Ovary (tissue), 9 donors: ENCODE measurements around the gene AMBRA1. TPM values are rescaled to one million over a fixed set of nuclear protein-coding genes. Genes with fewer than 3 reads are reported as not detected.

Experiments used
- DNase-seq, 5 donors: peaks; one replicate each; pipeline ENCODE4 v3.0.0-alpha.2; 2019 to 2020
- H3K27ac ChIP-seq, 2 donors: fragments of 200-600 bp; one replicate each; pipeline versions ENCODE4 v1.5.1 to v1.8.0; 2019 to 2022
- H3K27me3 ChIP-seq: fragments of 200-600 bp; one replicate; pipeline ENCODE4 v1.8.0; 2022
- H3K36me3 ChIP-seq: fragments of 200-600 bp; sonication (generic); one replicate; pipeline ENCODE4 v1.5.1; 2019
- H3K4me1 ChIP-seq: one replicate; pipeline ENCODE4 v1.8.1; 2013; ENCODE audit warnings: mild to moderate bottlenecking, moderate library complexity; ENCODE audit not compliant: insufficient read depth
- H3K4me3 ChIP-seq: fragments of 200-600 bp; sonication (generic); one replicate; pipeline ENCODE4 v1.5.1; 2017
- H3K9me3 ChIP-seq, 2 donors: fragments of 200-600 bp in 1 of 2; sonication (generic) in 1 of 2; one replicate each; pipeline versions ENCODE4 v1.5.1 to v1.8.1; 2013 to 2019; ENCODE audit warnings: mild to moderate bottlenecking in 1 of 2, moderate library complexity in 1 of 2
- EP300 ChIP-seq: sonication (generic); formaldehyde crosslinking; IDR thresholded peaks from one replicate; pipeline ENCODE4 v1.6.1; 2017; ENCODE audit warnings: antibody characterized with exemption
- POLR2A ChIP-seq: fragments of 450-650 bp; IDR thresholded peaks from one replicate; pipeline ENCODE4 v1.6.1; 2017; ENCODE audit warnings: antibody characterized with exemption, mild to moderate bottlenecking, moderate library complexity
- WGBS, 3 donors: extraction: QIAGEN DNeasy Blood & Tissue Kit in 1 of 3; methylation state at CpG; one replicate each; pipeline versions ENCODE4 v1.1.5 to v1.1.7; 2013 to 2017; 5-methylcytosine and 5-hydroxymethylcytosine counted together
- intact Hi-C, 4 donors: fragments of 100-400 bp; cut with DNase I; formaldehyde crosslinking; loops; one replicate each; pipeline versions ENCODE4 v1.11.0 to v1.15.1; 2022 to 2023
- polyA plus RNA-seq, 2 donors: library from polyadenylated mRNA; stranded (reverse); fragments of 200-250 nt in 1 of 2; fragments of 350-450 nt in 1 of 2; fragmentation: Illumina TruSeq in 1 of 2; extraction: RNeasy Lipid Tissue Mini Kit (QIAGEN cat#74804) in 1 of 2; gene quantifications; one replicate each; pipeline ENCODE4 v1.2.3, GENCODE V29; 2013 to 2014
- total RNA-seq, 7 donors: library from RNA; depleted of rRNA in 2 of 7; stranded (reverse); fragments of >200 nt in 2 of 7; fragmentation: NEBNext Ultra II Directional in 3 of 7; extraction: Animal tissue kit (Norgen Biotek cat#: 25700) in 3 of 7; gene quantifications; one replicate each; pipeline versions ENCODE4 v1.1.0 to v1.2.4, GENCODE V29; 2016 to 2023
- TF ChIP-seq, protein P1 (sequence below), 3 donors: fragments of 450-650 bp in 2 of 3; fragments of 200-600 bp in 1 of 3; IDR thresholded peaks; one replicate each; pipeline versions ENCODE4 v1.5.1 to v1.8.0; 2016 to 2022; ENCODE audit warnings: antibody characterized with exemption in 3 of 3, mild to moderate bottlenecking in 1 of 3
- donor health status: DM: no; HTN: no; CAD: no; lungs with moderate emphysema.
- donor health status: DM: no; HTN: no; CAD: no.
- donor health status: Bipolar disorder and iron deficiency.
- donor health status: DM: yes; HTN: yes; CAD: no.
- donor health status: DM: no; HTN: no; CAD: no.
- donor health status: DM: yes; HTN: yes; CAD: no.

Gene AMBRA1
- total and polyA plus RNA-seq, 9 donors, result 18.7 to 38.1 (median 30.1) TPM

DNA sequence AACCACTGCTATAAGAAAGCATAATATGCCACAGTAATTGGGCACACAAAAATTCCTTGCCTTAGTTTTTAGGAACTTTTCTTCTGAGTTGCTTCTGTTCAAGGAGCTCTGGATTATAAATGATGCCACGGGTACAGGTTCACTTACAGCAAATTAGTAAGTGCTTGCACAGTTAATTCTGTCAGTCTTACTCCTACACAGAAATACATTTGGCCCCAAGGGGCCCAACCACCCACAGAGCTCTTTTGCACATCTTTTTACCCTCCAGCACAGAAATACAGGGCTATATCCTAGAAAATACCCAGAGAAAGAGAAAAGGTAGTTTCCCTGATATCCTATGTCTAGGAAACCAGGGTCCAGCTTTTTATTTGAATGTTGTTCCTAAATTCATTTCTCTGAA, 115.6 kb downstream of the AMBRA1 start:
- H3K27me3 ChIP-seq, result no peaks in the 10 kb centered on the region
- TF ChIP-seq, protein P1, sequence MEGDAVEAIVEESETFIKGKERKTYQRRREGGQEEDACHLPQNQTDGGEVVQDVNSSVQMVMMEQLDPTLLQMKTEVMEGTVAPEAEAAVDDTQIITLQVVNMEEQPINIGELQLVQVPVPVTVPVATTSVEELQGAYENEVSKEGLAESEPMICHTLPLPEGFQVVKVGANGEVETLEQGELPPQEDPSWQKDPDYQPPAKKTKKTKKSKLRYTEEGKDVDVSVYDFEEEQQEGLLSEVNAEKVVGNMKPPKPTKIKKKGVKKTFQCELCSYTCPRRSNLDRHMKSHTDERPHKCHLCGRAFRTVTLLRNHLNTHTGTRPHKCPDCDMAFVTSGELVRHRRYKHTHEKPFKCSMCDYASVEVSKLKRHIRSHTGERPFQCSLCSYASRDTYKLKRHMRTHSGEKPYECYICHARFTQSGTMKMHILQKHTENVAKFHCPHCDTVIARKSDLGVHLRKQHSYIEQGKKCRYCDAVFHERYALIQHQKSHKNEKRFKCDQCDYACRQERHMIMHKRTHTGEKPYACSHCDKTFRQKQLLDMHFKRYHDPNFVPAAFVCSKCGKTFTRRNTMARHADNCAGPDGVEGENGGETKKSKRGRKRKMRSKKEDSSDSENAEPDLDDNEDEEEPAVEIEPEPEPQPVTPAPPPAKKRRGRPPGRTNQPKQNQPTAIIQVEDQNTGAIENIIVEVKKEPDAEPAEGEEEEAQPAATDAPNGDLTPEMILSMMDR (IDR thresholded peaks at IDR 0.05), result no peak
- no peak for TF ChIP-seq POLR2A
- no peak for TF ChIP-seq EP300
- H3K4me3 ChIP-seq, result no peak overlapping the region
- peaks cover 6% of the 10 kb centered on the region for H3K4me1 ChIP-seq
- no peaks in the 10 kb centered on the region for H3K9me3 ChIP-seq
- no peak overlapping the region for H3K27ac ChIP-seq
- intact Hi-C loops, result no loop called here
- 73 to 78% (median 76%) methylated on average over 1 of the region's 1 CpG for WGBS, 3 donors
- no peak for DNase-seq
- no peaks in the 10 kb centered on the region for H3K36me3 ChIP-seq

DNA sequence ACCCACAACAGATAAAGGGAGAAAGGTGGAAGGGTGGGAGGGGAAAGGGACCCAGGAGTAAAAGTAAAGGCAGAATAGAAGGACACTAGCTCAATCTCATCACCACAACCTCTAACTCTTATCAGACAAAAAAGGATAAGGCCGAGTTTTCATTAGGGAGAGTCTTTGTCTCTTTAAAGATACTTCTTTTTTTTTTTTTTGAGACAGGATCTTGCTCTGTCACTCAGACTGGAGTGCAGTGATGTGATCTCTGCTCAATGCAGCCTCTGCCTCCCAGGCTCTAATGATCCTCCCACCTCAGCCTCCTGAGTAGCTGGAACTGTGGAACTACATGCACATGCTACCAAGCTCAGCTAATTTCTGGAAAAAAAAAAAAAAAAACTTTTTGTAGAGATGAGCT, 116.7 kb downstream of the AMBRA1 start:
- peaks cover 6% of the 10 kb centered on the region for H3K4me1 ChIP-seq
- 82 to 91% (median 83%) methylated on average over 1 of the region's 1 CpG for WGBS, 3 donors
- DNase-seq, result no peak
- no peaks in the 10 kb centered on the region for H3K27me3 ChIP-seq
- H3K27ac ChIP-seq, result no peak overlapping the region
- intact Hi-C loops, result no loop called here
- H3K9me3 ChIP-seq, result no peaks in the 10 kb centered on the region
- TF ChIP-seq, protein P1 (IDR thresholded peaks at IDR 0.05), result no peak
- TF ChIP-seq EP300 (no peak), POLR2A (no peak)
- no peaks in the 10 kb centered on the region for H3K36me3 ChIP-seq
- H3K4me3 ChIP-seq, result no peak overlapping the region

DNA sequence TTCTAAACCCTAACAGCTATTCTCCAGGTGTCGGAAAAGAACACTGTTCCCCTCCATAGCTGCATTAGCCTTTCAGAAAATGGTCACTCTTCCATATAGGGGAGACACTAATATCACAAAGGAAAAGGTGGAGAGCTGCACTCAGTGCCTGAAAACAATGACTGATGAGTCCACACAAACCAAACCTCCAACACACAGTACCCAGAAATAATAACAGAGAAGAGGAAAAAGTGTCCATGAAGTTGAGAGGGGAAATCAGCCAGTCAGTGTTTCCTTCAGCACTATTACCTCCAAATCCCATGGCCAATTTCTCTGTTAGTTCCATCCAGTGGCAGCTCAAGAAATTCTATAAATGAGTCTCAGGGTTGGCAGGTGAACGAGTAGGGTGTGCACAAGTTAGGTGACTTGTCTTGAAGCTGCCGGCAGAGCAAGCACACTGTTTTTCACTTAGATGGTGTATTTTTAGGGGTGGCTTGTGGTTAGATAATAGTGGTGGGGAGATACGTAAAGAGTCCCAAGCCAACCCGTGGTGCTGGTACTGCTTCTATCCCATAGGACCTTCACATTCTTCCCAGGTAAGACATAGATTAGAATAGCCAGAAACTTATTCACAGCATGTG, 117.8 kb downstream of the AMBRA1 start:
- 89 to 92% (median 92%) methylated on average over 5 of the region's 5 CpGs for WGBS, 3 donors
- intact Hi-C loops, result no loop called here
- Histone ChIP-seq H3K4me3 (no peak overlapping the region), H3K9me3 (no peaks in the 10 kb centered on the region), H3K36me3 (no peaks in the 10 kb centered on the region), H3K27ac (no peak overlapping the region), H3K4me1 (peaks cover 3% of the 10 kb centered on the region), H3K27me3 (no peaks in the 10 kb centered on the region)
- TF ChIP-seq EP300 (no peak), POLR2A (no peak)
- TF ChIP-seq, protein P1 (IDR thresholded peaks at IDR 0.05), result no peak
- no peak for DNase-seq

DNA sequence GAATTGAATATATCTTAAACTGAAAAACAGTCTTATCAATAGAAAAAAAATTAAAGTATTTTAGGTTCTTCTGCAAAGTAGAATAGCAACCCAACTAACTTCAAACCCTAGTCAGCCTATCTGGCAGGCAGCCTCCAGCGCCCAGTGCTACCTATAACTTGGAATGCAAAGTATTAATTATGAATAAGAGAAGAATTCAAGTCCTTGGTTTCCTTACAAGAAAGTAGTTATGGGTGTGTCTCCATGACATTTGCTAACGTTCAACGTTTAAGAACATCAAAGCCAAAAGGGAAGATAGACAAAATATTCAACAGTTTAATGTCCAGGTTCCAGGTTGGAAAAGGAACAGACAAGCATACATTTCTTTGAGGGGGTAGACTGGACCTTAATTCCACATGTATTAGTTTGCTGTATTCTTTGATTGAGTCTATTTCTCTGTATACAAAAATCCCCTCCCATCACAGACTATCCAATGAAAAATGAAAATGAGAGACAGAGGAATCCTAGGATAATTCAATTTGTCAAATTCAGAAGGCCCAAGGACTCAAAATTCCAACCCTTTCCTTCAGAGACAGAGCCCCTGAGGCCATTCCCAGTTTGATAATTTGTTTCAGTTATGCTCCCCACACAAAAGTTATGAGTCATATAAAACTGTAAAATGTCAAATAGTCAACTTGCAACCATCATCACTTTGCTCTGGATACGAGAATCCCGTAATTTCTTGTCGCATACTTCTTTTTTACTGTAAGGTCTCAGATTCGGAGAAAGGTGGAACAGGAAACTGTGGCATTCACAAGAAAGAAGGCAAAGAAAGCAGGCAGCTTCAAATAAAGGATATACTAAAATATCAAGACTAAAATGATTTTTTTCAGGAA, 118.5 kb downstream of the AMBRA1 start:
- no peak for DNase-seq
- Histone ChIP-seq H3K4me3 (no peak overlapping the region), H3K36me3 (no peaks in the 10 kb centered on the region), H3K27me3 (no peaks in the 10 kb centered on the region), H3K9me3 (no peaks in the 10 kb centered on the region), H3K4me1 (no peaks in the 10 kb centered on the region), H3K27ac (no peak overlapping the region)
- intact Hi-C loops, result no loop called here
- TF ChIP-seq, protein P1 (IDR thresholded peaks at IDR 0.05), result no peak
- TF ChIP-seq EP300 (no peak), POLR2A (no peak)
- WGBS, 3 donors, result 73 to 75% (median 74%) methylated on average over 7 of the region's 7 CpGs
